IPS-NIHi7 (cell line): ENCODE results near the gene TMEM91.
"Not testable (repeated sequence)": the region's sequence is repeated elsewhere in the genome, so short reads cannot be mapped to it uniquely, and the experiment has no call there.

Experiments used
- DNase-seq: peaks from one replicate; pipeline ENCODE4 v3.0.0; 2012; ENCODE audit warnings: mixed read lengths; ENCODE audit errors: extremely low spot score

The TMEM91 gene

GRCh38 chr19:41353466-41354342 is 22.6 kb upstream of the TMEM91 start, which contains the start of gene TGFB1:
TSS of gene TGFB1 (minus strand) at chr19:41353922. CDS start at chr19:41353044, 878 bp downstream.
- peak; percentile 88 for DNase-seq

GRCh38 chr19:41354343-41354953 is 21.9 kb upstream of the TMEM91 start:
- no peak for DNase-seq

- no peak for DNase-seq
These were observed 21.3 kb upstream of the TMEM91 start for GRCh38 chr19:41355035-41355434.

GRCh38 chr19:41355802-41356201 is 20.5 kb upstream of the TMEM91 start:
- DNase-seq, result no peak

GRCh38 chr19:41356984-41357739 is 19.2 kb upstream of the TMEM91 start:
- no peak for DNase-seq

GRCh38 chr19:41357746-41358145 is 18.6 kb upstream of the TMEM91 start:
- no peak for DNase-seq

- DNase-seq, result no peak
These were observed 16.6 kb upstream of the TMEM91 start for GRCh38 chr19:41359741-41360140.

GRCh38 chr19:41362143-41362847 is 14.0 kb upstream of the TMEM91 start:
- DNase-seq, result no peak

GRCh38 chr19:41363371-41363752 is 13.0 kb upstream of the TMEM91 start:
- no peak for DNase-seq

GRCh38 chr19:41363753-41364523 is 12.4 kb upstream of the TMEM91 start, which contains the start of gene B9D2:
TSS of gene B9D2 (minus strand) at chr19:41364149. CDS start at chr19:41363519, 630 bp downstream.
- DNase-seq, result peak; percentile 96

- DNase-seq, result no peak
These were observed 11.6 kb upstream of the TMEM91 start for GRCh38 chr19:41364524-41365391.

GRCh38 chr19:41366089-41366488 is 10.2 kb upstream of the TMEM91 start:
- no peak for DNase-seq

GRCh38 chr19:41367848-41368301 is 8.5 kb upstream of the TMEM91 start:
- DNase-seq, result no peak

- no peak for DNase-seq
These were observed 6.6 kb upstream of the TMEM91 start for GRCh38 chr19:41369769-41370168.

GRCh38 chr19:41371119-41371518 is 5.2 kb upstream of the TMEM91 start:
- not testable (repeated sequence) for DNase-seq

- no peak for DNase-seq
These were observed 4.8 kb upstream of the TMEM91 start for GRCh38 chr19:41371541-41371940.

GRCh38 chr19:41372501-41372900 is 3.8 kb upstream of the TMEM91 start:
- no peak for DNase-seq

GRCh38 chr19:41373993-41374392 is 2.3 kb upstream of the TMEM91 start:
- DNase-seq, result no peak

- DNase-seq, result no peak
These were observed 649 bp downstream of the TMEM91 start for GRCh38 chr19:41376998-41377365.
